Measurements from ENCODE around the gene RAG2.

DNA sequence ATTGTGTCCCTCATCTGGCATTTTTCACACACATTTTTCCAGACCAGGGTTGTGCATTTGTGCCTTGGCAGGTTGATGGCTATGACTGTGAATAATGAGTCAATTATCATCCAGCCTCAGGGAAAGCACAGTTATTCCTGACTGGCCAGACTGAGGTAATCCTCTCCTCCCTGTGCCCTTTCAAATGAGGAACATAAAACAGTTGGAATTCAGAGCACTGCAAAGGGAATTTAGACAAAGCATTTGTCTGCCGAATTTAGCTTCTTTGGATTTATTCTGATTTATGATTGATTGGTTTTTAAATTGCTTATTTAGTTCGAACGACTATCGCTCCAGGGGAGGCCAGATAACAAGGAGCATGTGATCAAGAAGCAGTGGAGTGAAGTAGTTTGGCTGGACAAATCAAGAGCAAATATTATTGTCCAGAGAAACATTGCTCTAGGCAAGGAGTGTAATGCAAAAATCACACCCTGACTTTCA lies 30.8 kb upstream of the RAG2 start:
- TF ChIP-seq, protein P1, sequence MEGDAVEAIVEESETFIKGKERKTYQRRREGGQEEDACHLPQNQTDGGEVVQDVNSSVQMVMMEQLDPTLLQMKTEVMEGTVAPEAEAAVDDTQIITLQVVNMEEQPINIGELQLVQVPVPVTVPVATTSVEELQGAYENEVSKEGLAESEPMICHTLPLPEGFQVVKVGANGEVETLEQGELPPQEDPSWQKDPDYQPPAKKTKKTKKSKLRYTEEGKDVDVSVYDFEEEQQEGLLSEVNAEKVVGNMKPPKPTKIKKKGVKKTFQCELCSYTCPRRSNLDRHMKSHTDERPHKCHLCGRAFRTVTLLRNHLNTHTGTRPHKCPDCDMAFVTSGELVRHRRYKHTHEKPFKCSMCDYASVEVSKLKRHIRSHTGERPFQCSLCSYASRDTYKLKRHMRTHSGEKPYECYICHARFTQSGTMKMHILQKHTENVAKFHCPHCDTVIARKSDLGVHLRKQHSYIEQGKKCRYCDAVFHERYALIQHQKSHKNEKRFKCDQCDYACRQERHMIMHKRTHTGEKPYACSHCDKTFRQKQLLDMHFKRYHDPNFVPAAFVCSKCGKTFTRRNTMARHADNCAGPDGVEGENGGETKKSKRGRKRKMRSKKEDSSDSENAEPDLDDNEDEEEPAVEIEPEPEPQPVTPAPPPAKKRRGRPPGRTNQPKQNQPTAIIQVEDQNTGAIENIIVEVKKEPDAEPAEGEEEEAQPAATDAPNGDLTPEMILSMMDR (IDR thresholded peaks at IDR 0.05): no peak
- TF ChIP-seq POLR2A (IDR thresholded peaks at IDR 0.05): no peak
